GM18520 (cell line): Measurements from ENCODE around the gene LRFN5.
"Not testable (repeated sequence)": the region's sequence is repeated elsewhere in the genome, so short reads cannot be mapped to it uniquely, and the experiment has no call there.

ENCODE experiments used
- ATAC-seq: cut with Tn5 transposase; IDR thresholded peaks from one replicate; pipeline ENCODE4 v1.9.1; 2021; ENCODE audit not compliant: unreplicated experiment

The LRFN5 gene

DNA sequence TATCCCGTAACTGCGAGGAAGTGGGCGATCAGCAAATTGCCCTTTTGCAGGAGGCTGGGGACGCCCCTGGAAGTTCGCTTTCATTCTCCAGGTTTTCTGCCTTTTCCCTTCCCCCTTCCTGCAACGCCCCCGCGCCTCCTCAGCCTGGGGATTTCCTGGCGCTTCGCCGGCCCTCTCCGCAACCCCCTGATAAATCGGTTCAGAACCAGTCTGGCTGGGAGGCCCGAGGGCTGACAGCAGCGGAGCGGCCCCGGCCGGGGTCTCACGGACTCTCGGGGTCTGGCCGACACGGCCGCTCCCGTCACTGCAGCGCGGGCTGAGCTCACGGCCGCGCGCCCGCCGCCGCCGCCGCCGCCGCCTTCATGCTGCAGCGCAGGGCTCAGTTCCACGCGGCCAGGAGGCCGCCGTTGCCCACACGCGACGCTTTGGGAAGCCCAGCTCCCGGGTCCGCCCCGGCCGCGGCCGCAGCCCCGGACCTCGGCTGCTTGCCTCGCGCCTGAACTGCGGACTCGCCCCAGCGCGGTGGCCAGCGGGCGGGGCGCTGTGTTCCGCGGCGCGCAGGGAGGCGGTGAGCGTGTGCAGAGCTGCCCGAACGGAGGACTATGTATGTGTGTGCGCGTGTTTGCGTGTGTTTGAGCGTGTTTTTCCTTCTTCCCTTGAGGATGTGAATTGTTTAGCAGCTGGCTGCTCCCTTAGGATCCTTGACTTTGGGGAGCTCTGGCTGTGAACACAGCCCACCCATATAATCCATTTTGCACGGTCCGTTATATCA is at the start of gene LRFN5:
Gene LRFN5, plus strand, starts transcription at position 345 of the 772 bp plus-strand sequence.
- ATAC-seq = no peak

DNA sequence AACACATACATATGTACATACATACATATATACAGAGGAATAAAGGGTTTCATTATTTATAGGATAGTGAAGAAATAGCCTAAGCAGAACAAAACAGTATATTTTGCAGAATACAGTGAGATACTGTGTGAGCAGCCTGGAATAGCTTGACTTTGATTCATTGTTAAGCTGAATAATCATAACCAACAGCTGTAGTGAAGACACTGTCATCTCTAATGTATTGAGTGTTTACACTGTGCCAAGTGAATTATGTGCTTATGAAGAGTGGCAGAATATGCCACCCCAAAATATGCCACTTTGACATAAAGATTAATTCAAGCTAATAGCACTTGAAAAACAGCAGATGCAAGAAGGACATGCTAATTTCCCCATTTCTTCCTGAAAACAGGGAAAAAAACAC is 48.2 kb upstream of the LRFN5 start:
- no peak for ATAC-seq

DNA sequence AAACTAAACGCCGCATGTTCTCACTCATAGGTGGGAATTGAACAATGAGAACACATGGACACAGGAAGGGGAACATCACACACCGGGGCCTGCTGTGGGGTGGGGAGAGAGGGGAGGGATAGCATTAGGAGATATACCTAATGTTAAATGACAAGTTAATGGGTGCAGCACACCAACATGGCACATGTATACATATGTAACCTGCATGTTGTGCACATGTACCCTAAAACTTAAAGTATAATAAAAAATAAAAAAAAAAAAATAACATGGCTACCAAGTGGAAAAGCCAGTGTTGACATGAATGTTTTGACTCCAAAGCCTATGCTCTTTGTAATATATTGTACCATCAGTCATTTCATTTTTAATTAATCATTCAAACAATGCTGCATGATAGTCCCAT is 39.8 kb upstream of the LRFN5 start:
- not testable (repeated sequence) for ATAC-seq

DNA sequence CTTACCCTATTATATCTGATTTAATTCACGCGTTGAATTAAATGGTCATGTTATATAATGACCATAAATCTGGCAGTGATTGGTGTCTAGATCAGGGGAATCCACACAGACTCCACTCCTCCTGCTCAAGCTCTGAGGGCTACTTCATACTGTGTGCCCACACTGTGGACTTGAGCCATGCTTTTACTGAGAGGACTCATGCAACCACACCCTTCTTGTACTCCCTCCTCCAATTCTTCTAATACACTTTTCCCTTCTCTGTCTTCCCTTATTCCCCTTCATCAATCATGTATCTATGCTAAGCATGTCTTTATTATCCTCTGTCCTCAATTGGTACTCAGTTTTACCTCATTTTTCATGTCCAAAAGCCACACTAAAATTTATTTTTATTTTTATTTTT is 37.7 kb upstream of the LRFN5 start:
- no peak for ATAC-seq

DNA sequence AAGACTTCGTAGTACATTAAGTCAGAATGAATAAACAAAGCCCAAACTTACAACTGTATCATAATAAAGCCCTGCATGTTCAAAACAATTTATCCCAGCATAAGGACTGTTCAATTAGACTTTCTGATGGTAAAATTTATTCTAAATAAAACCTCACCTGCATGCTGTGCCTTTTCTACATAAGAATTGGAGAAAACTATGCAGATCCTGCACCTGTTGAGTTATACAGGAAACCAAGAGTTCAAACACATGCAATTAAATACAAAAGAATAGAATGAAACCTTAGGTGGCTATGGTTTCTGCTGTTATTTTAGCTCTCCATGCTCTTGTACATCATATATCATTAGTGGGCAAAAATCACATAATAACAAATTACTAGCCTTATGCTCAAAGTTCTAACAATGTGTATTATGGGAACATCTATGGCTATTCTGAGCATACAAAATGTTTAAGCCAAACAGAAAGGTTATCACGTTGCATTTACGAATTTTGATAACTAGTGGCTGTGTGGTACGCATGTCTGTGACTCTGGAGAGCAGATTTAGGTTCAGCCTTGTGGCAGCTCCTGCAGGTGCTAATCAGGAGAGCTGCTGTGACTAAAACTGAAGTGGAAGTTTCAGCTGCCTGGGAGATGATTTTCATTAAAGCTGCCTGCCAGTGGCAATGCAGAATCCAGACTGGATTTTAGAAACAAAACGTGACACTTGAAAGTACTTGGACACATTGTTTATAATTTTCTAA is 36.1 kb upstream of the LRFN5 start:
- ATAC-seq = no peak

DNA sequence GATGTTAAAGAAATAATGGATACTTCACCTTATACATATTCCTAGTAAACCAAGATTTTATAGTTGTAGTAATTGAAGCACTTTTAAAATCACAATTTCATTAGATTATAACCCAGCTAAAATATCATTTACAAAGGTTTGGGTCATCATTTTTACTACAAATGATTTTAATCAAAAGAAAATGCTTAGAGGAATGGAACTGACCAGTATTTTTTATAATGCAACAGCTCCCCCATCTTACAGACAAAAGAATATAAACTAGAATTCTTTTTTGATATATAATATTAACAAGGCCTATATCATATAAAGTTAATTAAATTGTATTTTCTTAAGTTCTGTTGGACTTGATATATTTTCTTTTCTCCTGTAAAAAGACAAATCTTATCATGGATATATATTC is 20.4 kb upstream of the LRFN5 start:
- ATAC-seq = no peak

DNA sequence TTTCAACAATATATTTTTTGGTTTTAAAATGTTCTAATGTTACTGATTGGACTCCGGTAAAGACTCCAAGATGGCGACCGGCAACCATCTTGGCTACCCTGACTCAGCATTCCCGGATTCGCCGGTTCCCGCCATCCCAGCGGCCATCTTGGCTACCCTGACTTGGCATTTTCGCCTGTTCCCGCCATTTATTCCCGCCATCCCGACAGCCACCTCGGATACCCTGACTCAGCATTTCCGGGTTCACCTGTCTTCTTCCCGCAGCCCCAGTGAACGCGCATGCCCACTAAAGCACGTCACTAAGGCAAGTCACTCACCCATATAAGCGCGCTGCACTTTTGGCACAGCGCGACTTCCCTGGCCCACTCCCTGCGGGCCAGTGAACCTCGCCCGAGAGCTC is 9.0 kb upstream of the LRFN5 start:
- ATAC-seq = no peak

DNA sequence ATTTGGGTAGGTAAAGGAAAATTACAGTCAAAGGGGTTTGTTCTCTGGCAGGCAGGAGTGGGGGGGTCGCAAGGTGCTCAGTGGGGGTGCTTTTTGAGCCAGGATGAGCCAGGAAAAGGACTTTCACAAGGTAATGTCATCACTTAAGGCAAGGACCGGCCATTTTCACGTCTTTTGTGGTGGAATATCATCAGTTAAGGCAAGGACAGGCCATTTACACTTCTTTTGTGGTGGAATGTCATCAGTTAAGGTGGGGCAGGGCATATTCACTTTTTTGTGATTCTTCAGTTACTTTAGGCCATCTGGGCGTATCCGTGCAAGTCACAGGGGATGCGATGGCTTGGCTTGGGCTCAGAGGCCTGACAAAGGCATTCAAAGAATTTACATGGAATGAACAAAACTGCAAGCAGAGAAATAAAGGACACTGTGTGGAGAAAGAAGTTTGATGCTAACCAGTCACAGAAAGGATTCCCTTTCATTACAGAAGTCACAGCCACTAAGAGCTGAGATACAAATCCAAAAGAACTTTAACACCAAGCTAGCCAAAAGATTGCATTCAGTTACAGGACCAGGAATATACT is 6.8 kb upstream of the LRFN5 start:
- ATAC-seq = not testable (repeated sequence)

DNA sequence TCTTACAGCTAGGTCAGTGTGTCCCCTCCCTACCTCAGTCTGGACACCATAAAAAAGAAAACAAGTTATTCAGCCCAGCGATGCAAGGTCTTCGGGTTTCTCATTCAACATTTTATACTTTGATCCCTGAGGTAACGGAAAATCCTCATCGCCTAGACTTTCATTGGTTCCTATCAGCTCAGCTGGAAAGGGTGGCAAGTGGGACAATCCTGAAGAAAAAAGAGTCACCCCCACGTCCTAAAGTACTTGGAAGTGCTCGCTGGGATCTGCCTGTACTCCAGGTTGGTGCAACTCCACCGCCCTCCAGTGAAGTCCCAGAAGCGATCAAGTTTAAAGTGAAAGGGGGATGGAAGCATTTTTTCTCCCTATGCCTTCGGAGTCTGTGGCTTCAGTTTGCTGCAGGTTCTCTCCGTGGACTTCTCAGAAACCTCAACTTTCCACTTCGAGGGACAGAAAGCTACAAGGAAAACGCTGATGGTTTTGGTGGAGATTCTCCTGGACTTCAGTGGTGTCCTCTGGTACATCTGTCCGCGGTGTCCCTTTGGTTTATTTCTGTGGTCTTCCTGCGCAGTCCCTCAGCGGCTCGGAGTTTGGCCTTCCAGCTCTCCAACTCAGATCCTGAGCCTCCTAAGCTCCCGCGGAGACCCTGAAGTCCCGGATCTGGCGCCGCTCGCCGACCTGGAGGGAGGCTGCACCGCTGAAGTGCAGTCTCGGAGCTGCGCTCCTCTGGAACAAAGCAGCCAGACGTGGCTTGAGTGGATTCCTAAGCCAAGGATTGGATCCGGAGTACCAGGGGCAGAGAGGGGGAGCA is 1.8 kb upstream of the LRFN5 start:
- ATAC-seq = no peak

DNA sequence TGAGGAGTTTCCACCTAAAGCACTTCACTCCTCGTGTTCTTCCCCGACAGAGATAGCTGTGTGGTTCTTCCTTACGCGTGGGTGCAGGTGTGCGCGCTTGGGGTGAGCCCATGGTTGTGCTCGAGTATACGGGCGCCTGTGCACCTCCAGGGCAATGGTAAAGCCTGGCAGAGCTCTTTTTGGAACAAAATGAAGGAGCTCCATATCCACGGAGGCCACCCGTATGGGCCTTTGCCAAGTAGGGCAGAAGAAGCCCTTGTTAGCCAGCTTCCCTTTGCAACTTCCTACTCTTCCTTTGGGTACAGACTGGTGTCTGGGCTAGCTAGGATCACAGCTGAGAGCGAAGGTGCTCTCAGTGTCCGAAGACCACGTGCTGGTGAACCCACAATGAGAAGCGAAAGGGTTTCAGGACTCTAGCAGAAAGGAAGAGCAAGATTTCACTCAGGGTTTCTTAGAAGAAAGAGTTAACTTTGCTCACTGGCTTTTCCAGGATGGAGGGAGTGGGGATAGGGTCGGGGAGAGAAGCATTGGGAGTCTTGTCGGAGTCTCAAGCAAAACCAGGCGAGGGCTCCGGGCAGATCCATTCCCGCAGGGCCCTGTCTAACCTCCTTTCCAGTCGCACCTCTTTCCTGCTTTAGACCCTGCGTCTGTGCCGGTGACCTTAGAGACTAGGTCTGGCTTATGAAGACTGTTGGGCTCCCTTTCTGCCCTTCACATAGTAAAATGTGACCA is 960 bp upstream of the LRFN5 start:
- no peak for ATAC-seq

DNA sequence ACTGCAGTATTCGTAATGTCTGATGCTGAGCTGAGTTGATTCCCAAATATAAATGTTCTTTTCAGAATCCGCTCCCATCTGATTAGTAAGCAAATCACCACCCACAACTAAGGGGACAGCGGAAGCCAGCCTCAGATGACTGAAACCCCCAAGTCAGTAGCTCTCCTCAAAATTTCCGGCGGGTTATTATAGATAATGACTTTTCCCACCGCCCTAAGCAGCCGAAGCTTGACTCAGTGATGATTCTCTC is 469 bp upstream of the LRFN5 start:
- ATAC-seq = no peak

DNA sequence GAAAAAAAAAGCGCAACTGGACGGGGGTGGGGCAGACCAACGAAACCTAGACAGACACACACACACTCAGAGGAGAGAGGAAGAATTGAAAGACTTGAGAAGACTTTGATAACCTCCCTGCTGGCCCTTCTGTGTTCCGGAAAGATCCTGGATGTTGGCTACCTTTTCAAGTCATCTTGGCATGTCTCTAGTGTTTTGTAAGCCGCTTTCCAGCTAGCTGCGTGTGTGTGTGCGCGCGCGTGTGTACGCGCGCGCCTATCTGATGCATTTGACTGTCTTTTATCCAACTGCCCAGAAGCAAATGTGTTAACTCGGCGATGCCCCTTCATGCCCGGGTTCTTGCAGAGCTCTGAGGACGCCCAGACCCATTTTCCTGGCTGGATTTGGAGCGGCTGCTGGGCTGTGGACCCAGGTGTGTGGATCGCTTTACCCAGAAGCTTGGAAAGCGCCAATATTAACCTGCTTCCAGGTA is 664 bp downstream of the LRFN5 start:
- ATAC-seq = no peak

DNA sequence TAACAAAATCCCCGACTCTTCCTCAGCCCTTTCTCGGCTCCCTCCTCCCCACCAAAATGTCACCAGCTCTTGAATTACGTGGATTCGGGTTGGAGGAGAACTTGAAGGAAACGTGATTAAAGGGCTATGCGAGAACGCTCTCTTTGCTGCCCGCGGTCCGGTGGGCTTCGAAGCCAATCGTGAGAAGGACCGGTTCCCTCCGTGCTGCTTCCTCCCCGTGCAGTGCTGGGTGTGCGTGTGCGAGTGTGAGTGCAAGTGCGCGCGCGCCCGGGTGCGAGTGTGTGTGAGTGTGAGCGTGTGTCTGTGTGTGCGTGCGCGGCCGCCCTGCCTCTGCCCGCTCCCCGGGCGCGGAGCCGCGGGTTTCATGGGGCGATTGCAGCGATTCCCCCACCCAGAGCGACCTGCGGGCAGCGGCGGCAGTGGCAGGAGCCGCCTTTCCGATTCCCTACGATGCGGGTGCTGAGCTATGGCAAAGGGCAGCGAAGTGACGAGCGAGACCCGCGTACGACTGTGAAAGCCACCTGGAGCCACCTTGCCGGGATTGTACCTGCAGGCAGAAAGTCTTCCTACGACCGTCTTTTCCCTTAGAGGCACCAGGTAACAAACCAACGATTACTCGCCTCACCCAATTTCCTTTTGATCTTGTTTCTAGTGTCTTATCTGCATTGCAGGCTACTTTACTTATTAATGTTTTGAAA is 1.4 kb downstream of the LRFN5 start:
- no peak for ATAC-seq

DNA sequence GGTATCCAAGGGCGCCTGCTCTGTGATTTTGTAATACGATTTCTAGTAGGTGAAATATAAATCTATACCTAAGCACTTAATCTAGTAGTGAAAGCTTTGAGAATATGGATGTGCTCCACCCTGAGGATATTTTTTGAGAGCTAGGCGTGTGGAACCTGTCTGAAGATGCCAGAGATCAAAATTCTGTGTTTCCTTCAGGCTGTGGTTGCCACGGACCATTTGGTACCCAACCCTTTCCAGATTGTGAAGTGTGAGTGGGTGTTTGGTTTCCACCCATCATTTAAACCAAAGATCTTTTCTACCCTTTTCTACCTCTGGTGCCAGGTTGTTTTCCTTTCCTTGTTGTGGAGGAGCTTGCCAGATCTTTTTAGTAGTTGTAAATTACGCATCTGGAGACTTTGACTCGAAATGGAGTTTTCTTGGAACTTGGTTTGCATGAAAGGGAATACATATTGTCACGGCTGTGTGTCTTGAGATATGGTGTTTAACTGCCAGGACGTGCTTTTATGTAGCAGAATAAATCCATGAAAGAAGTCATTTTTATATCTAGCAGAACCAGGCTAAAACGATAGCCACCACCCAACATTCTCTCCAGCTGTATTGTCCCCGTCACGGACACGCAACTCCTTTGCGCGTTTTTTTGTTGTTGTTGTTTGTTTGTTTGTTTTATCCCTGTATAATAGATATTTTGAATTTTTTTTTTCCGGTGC is 2.2 kb downstream of the LRFN5 start:
- no peak for ATAC-seq

DNA sequence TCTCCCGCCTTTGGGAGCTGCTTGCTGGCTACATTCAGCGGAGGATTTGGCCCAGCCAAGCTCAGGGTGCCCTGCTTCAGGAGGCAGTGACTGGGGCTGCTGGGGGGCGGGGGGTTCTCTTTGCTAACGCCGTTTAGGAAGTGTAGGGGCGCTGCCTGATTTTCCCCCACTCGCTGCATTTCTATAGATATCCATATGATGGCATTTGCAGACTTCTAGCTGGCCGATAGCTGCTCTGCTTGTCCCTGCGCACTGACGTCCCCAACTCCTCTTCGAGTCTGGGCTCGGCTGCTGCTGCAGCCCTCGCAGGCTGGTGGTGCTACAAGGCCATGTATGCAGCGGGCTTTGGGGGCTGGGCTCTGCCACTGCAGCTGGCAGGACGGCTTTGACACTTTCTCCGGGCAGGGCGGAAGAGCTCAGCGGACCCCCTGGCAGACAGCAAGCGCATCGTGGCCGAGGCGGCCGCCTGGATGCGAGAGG is 3.1 kb downstream of the LRFN5 start:
- ATAC-seq = no peak

DNA sequence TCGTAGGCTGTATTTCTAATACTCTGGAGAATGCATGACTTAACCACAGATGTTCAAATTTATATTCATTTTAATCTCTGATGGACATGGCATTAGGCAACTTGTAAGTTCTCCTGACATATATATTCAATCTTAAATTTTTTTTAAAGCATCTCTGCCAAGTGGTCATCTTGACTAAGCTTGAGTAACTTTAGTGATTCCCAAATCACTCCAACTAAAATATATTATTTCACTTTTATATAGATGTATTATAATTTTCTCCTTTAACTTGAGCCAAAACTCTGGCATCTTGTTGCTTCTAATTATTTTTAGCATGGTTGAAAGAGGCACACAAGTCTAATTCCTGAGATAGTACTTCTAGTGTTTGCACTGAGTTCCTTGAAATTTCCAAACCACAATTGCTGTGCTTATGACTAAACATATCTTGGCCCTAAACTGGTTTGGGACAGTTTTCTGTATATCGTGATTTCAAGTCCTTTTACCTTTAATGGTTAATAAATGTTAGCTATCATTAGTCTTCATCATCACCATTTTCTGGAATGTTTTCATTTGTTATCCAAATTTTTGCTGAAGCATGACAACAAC is 8.4 kb downstream of the LRFN5 start:
- ATAC-seq = no peak

DNA sequence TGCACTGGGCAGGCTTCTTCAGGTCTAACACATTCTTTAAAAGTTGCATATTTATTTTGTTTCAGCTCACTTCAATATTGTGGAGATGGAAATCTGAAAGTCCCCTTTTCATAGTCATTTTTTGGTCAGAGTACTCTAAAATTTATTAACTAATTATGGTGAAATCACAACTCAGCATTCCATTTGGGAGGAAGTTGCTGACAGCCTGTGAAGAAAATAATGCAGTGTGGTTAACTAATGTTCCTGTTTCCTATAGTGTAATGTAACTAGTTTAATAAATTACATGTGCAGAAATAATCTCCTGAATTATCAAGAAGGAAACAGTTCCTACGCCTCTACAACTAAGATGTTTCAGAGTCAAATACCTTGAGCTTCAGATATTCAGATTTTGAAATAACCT is 17.1 kb downstream of the LRFN5 start:
- no peak for ATAC-seq

DNA sequence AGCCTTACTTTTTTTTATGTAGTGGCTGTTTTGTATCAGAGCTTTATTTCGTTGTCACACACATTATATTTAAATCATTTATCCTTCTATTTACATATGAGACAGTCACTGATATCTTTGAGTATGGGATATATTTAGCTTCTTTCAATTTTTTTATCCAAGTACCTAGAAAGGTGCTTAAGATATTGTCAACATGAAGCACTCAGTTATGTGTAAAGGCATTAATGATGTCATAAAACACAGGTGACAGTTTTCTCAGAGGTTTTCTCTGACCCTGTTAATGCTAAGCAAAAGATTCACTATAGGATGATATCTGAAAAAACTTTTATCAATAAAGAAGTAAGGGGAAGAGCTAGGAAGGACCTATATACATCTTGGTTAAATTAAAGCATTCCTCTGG is 23.2 kb downstream of the LRFN5 start:
- ATAC-seq = no peak

DNA sequence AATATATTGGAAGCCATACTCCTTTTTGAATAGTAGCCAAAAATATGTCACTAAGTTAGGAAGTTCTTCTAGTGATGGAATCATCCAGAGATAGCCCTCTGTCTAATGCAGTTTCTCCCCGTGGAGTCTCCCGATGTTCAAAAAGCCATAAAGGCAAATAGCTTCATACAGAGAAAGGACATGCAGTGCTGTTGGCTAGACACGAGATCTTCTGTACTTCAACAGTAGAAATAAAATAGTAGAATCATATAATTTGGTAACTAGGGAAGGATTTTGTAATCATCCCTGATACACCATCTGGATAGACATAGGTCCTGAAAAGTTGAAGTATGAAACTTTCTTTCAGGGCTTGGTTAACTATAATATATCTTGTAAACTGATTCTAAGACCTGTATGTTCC is 27.6 kb downstream of the LRFN5 start:
- ATAC-seq = no peak
